Duodenal mucosa (tissue), 2 donors: ENCODE results near the gene NFATC1.
"Not testable (repeated sequence)": the region's sequence is repeated elsewhere in the genome, so short reads cannot be mapped to it uniquely, and the experiment has no call there.

Experiments used
- H3K27ac ChIP-seq: one replicate; pipeline ENCODE4 v1.7.0; 2013; ENCODE audit warnings: low read depth, low read length
- H3K27me3 ChIP-seq, 2 donors: one replicate each; pipeline ENCODE4 v1.7.0; 2013; ENCODE audit warnings: low read length in 2 of 2, control low read depth in 1 of 2; ENCODE audit not compliant: insufficient read depth in 2 of 2, control insufficient read depth in 1 of 2
- H3K36me3 ChIP-seq, 2 donors: one replicate each; pipeline ENCODE4 v1.7.0; 2013; ENCODE audit warnings: low read length in 2 of 2, control low read depth in 1 of 2; ENCODE audit not compliant: insufficient read depth in 2 of 2, control insufficient read depth in 1 of 2
- H3K4me1 ChIP-seq, 2 donors: one replicate each; pipeline ENCODE4 v1.7.0; 2013; ENCODE audit warnings: low read length in 2 of 2, control low read depth in 1 of 2; ENCODE audit not compliant: insufficient read depth in 2 of 2, control insufficient read depth in 1 of 2
- H3K4me3 ChIP-seq, 2 donors: one replicate each; pipeline ENCODE4 v1.7.0; 2013; ENCODE audit warnings: low read length in 2 of 2, low read depth in 1 of 2
- H3K9ac ChIP-seq, 2 donors: one replicate each; pipeline ENCODE4 v1.7.0; 2013; ENCODE audit warnings: low read length in 2 of 2, low read depth in 1 of 2
- H3K9me3 ChIP-seq, 2 donors: one replicate each; pipeline ENCODE4 v1.7.0; 2013; ENCODE audit warnings: low read length in 2 of 2, control low read depth in 1 of 2; ENCODE audit not compliant: control insufficient read depth in 1 of 2

The NFATC1 gene

GRCh38 chr18:79375441-79376154 lies 20.1 kb upstream of the NFATC1 start:
- Histone ChIP-seq H3K9ac (no peak overlapping the region), H3K4me3 (no peak overlapping the region), H3K9me3 (no peaks in the 10 kb centered on the region), H3K27ac (no peak overlapping the region), H3K4me1 (no peaks in the 10 kb centered on the region), H3K36me3 (peaks cover 3 to 29% of the 10 kb centered on the region in 2 donors), H3K27me3 (no peaks in the 10 kb centered on the region)

- not testable (repeated sequence) for H3K27ac ChIP-seq, H3K9ac ChIP-seq, H3K27me3 ChIP-seq, H3K9me3 ChIP-seq, H3K4me3 ChIP-seq, H3K4me1 ChIP-seq
- H3K36me3 ChIP-seq = peaks cover 3 to 29% of the 10 kb centered on the region in 2 donors
Measured at GRCh38 chr18:79376661-79377060, 19.1 kb upstream of the NFATC1 start.

GRCh38 chr18:79377187-79377891 lies 18.4 kb upstream of the NFATC1 start:
- Histone ChIP-seq H3K27me3 (no peaks in the 10 kb centered on the region), H3K4me1 (no peaks in the 10 kb centered on the region), H3K4me3 (no peak overlapping the region), H3K36me3 (peaks cover 3 to 29% of the 10 kb centered on the region in 2 donors), H3K27ac (no peak overlapping the region), H3K9ac (no peak overlapping the region), H3K9me3 (no peaks in the 10 kb centered on the region)

- no peak overlapping the region for H3K9ac ChIP-seq
- peaks cover 3 to 27% of the 10 kb centered on the region in 2 donors for H3K36me3 ChIP-seq
Measured at GRCh38 chr18:79378536-79379250, 17.0 kb upstream of the NFATC1 start.

GRCh38 chr18:79379251-79379905 lies 16.4 kb upstream of the NFATC1 start:
- Histone ChIP-seq H3K4me1 (no peaks in the 10 kb centered on the region), H3K36me3 (peaks cover 3 to 22% of the 10 kb centered on the region in 2 donors), H3K27me3 (peaks cover 5 to 7% of the 10 kb centered on the region in 2 donors), H3K9me3 (no peaks in the 10 kb centered on the region), H3K27ac (no peak overlapping the region), H3K4me3 (no peak overlapping the region), H3K9ac (no peak overlapping the region)

More at GRCh38 chr18:79378536-79379250, 17.0 kb upstream of the NFATC1 start:
- no peaks in the 10 kb centered on the region for H3K9me3 ChIP-seq
- H3K27me3 ChIP-seq = peaks cover 1 to 5% of the 10 kb centered on the region in 2 donors
- no peak overlapping the region for H3K27ac ChIP-seq
- H3K4me1 ChIP-seq = no peaks in the 10 kb centered on the region
- no peak overlapping the region for H3K4me3 ChIP-seq

- Histone ChIP-seq H3K4me1 (no peaks in the 10 kb centered on the region), H3K9me3 (no peaks in the 10 kb centered on the region), H3K9ac (no peak overlapping the region), H3K27me3 (peaks cover 5 to 9% of the 10 kb centered on the region in 2 donors), H3K36me3 (peaks cover 3 to 15% of the 10 kb centered on the region in 2 donors), H3K4me3 (no peak overlapping the region), H3K27ac (no peak overlapping the region)
Measured at GRCh38 chr18:79379931-79380815, 15.6 kb upstream of the NFATC1 start.

- Histone ChIP-seq H3K4me1 (no peaks in the 10 kb centered on the region), H3K4me3 (no peak overlapping the region), H3K9me3 (no peaks in the 10 kb centered on the region), H3K27ac (no peak overlapping the region), H3K27me3 (peaks cover 5 to 9% of the 10 kb centered on the region in 2 donors), H3K9ac (no peak overlapping the region), H3K36me3 (peaks cover 3 to 15% of the 10 kb centered on the region in 2 donors)
Measured at GRCh38 chr18:79380816-79381806, 14.6 kb upstream of the NFATC1 start.

GRCh38 chr18:79381811-79382311 lies 13.9 kb upstream of the NFATC1 start:
- Histone ChIP-seq H3K36me3 (peaks cover 3 to 15% of the 10 kb centered on the region in 2 donors), H3K4me3 (no peak overlapping the region), H3K27me3 (peaks cover 5 to 9% of the 10 kb centered on the region in 2 donors), H3K9me3 (no peaks in the 10 kb centered on the region), H3K27ac (no peak overlapping the region), H3K4me1 (no peaks in the 10 kb centered on the region), H3K9ac (no peak overlapping the region)
